Heart right ventricle (tissue), 16 donors: ENCODE measurements around the gene HAND1. TPM values are rescaled to one million over a fixed set of nuclear protein-coding genes. Genes with fewer than 3 reads are reported as not detected.

Source experiments
- ATAC-seq, 8 donors: fragments of 200-7000 bp; cut with Tn5 transposase; one replicate each; pipeline ENCODE4 v1.9.1; 2020; ENCODE audit warnings: mild to moderate bottlenecking in 8 of 8, moderate library complexity in 8 of 8, moderate number of reproducible peaks in 1 of 8
- DNase-seq, 2 donors: peaks; one replicate each; pipeline ENCODE4 v3.0.0-alpha.2; 2020
- H3K27ac ChIP-seq, 10 donors: fragments of 200-600 bp; sonication (generic) in 2 of 10; one replicate each; pipeline versions ENCODE4 v1.5.0 to v1.8.0; 2020 to 2022; ENCODE audit warnings: mild to moderate bottlenecking in 3 of 10
- H3K27me3 ChIP-seq, 7 donors: fragments of 200-600 bp; one replicate each; pipeline ENCODE4 v1.8.0; 2021 to 2022; ENCODE audit warnings: mild to moderate bottlenecking in 2 of 7
- H3K36me3 ChIP-seq, 9 donors: fragments of 200-600 bp; sonication (generic) in 1 of 9; one replicate each; pipeline versions ENCODE4 v1.5.0 to v1.8.0; 2020 to 2022; ENCODE audit warnings: mild to moderate bottlenecking in 2 of 9
- H3K4me1 ChIP-seq, 9 donors: fragments of 200-600 bp; sonication (generic) in 1 of 9; one replicate each; pipeline versions ENCODE4 v1.5.0 to v1.8.0; 2020 to 2022; ENCODE audit warnings: mild to moderate bottlenecking in 4 of 9
- H3K4me3 ChIP-seq, 10 donors: fragments of 200-600 bp; sonication (generic) in 2 of 10; one replicate each; pipeline versions ENCODE4 v1.5.0 to v1.8.0; 2020 to 2022; ENCODE audit warnings: mild to moderate bottlenecking in 7 of 10, moderate library complexity in 2 of 10
- H3K9me3 ChIP-seq, 11 donors: fragments of 200-600 bp in 10 of 11; sonication (generic) in 2 of 11; one replicate each; pipeline versions ENCODE4 v1.5.0 to v1.8.0; 2013 to 2022; ENCODE audit warnings: mild to moderate bottlenecking in 2 of 11, control low read depth in 1 of 11, moderate library complexity in 1 of 11
- WGBS, 2 donors: extraction: QIAGEN DNeasy Blood & Tissue Kit; methylation state at CpG; one replicate each; pipeline ENCODE4 v1.1.7; 2013; ENCODE audit warnings: inconsistent platforms in 1 of 2; 5-methylcytosine and 5-hydroxymethylcytosine counted together
- intact Hi-C, 10 donors: fragments of 100-400 bp; cut with DNase I; formaldehyde crosslinking; loops; one replicate each; pipeline versions ENCODE4 v1.11.1 to v1.14.2; 2022
- polyA plus RNA-seq, 2 donors: library from polyadenylated mRNA; stranded (reverse); fragments of 200-250 nt; gene quantifications; one replicate each; pipeline ENCODE4 v1.2.3, GENCODE V29; 2013
- total RNA-seq, 10 donors: library from RNA; stranded (reverse); fragmentation: NEBNext Ultra II Directional in 3 of 10; extraction: Animal tissue kit (Norgen Biotek cat#: 25700) in 3 of 10; gene quantifications; one replicate each; pipeline versions ENCODE4 v1.2.1 to v1.2.4, GENCODE V29; 2021 to 2023
- TF ChIP-seq, protein P1 (sequence below), 9 donors: fragments of 200-600 bp; sonication (generic) in 2 of 9; IDR thresholded peaks; one replicate each; pipeline versions ENCODE4 v1.5.0 to v1.8.0; 2021 to 2022; ENCODE audit warnings: antibody characterized with exemption in 9 of 9, mild to moderate bottlenecking in 5 of 9, moderate library complexity in 1 of 9
- donor health status: Arrhythmogenic right ventricular cardiomyopathy.
- donor health status: ischemic (EF 13 %, LVEDD 7.1; RV severe dilation, severe dysfunction).
- donor health status: healthy with polysubstance abuse.
- donor health status: DM: no; HTN: yes; CAD: no.
- donor health status: DM: no; HTN: no; CAD: no.
- donor health status: ischemic (EF 25% LVEDD 6.9; RV normal size, moderate dysfunction).
- donor health status: ischemic (EF 25% LVEDD 5.7; RV mildly dilated, moderate dysfunction).
- donor health status: healthy.
- donor health status: DM: yes; HTN: yes; CAD: no.
- donor health status: Ischemic cardiomyopathy.
- donor health status: ischemic (EF 35%, LVEDD 5.7; RV mildly dilated, moderate dysfunction).
- donor health status: nonischemic (EF 11% LVEDD 7.7; RV severe dilation, severe dysfunction).
- donor health status: DM: yes; HTN: yes; CAD: no.
- donor health status: PGD.
- donor health status: ischemic (EF 29% LVEDD 5.4; RV normal size, mild dysfunction).
- donor health status: nonischemic (EF 23%, LVEDD 6.1; RV moderate dilation, normal function).

HAND1 gene
- total and polyA plus RNA-seq, 12 donors, result 16.8 to 33.0 (median 24.6) TPM

DNA sequence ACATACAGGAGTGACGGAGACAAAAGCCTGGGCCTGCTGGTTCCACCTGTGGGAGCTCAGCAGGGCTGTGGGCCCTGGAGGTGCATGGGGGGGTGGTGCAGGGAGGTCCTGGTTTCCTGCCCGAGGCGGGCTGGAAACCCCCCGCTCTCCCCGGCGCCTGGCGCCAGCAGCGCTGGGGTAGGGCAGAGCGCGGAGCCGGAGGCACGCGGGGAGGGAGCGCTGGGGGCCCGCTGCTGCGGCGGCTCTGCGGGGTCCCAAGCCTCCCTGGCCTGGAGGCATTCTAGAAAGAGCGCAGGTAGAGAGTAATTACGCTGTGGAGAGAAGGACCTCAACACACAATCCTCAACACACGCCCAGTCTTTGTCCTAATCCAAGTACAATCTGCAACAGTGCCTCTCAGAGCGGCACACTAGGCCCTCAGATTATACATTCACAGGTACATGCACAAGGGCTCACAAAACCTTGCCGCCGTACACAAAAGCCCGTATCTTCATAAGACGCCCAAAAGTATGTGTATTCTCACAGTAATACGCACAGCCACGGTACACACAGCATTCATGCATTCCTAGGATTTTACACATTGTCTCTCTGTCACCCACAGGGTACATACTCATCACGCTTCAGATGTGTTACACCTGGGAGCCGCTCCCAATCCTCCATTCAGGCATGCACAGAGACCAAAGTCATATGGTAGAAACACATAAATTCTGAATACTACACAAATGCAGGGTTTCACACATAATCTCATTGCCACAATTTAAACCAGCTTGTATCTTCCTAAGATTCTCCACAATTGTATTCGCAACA is 2.1 kb upstream of the HAND1 start:
- Histone ChIP-seq H3K4me1 (peaks cover 16 to 70% (median 52%) of the 10 kb centered on the region in 9 donors), H3K4me3 (no peak overlapping the region), H3K27ac (no peak overlapping the region), H3K27me3 (peaks cover 33 to 100% (median 100%) of the 10 kb centered on the region in 7 donors), H3K9me3 (no peaks in the 10 kb centered on the region), H3K36me3 (no peaks in the 10 kb centered on the region)
- intact Hi-C loops, result loop anchor here in 1 of 10 donors (10.0 kb wide), 1 partner anchor 375 kb away; the partner anchor contains the start of genes CNOT8 and FAXDC2
- TF ChIP-seq, protein P1, sequence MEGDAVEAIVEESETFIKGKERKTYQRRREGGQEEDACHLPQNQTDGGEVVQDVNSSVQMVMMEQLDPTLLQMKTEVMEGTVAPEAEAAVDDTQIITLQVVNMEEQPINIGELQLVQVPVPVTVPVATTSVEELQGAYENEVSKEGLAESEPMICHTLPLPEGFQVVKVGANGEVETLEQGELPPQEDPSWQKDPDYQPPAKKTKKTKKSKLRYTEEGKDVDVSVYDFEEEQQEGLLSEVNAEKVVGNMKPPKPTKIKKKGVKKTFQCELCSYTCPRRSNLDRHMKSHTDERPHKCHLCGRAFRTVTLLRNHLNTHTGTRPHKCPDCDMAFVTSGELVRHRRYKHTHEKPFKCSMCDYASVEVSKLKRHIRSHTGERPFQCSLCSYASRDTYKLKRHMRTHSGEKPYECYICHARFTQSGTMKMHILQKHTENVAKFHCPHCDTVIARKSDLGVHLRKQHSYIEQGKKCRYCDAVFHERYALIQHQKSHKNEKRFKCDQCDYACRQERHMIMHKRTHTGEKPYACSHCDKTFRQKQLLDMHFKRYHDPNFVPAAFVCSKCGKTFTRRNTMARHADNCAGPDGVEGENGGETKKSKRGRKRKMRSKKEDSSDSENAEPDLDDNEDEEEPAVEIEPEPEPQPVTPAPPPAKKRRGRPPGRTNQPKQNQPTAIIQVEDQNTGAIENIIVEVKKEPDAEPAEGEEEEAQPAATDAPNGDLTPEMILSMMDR (IDR thresholded peaks at IDR 0.05), result no peak
- DNase-seq, result no peak
- WGBS, 2 donors, result 28 to 45% methylated on average over 29 to 31 of the region's 31 CpGs
- no peak for ATAC-seq

DNA sequence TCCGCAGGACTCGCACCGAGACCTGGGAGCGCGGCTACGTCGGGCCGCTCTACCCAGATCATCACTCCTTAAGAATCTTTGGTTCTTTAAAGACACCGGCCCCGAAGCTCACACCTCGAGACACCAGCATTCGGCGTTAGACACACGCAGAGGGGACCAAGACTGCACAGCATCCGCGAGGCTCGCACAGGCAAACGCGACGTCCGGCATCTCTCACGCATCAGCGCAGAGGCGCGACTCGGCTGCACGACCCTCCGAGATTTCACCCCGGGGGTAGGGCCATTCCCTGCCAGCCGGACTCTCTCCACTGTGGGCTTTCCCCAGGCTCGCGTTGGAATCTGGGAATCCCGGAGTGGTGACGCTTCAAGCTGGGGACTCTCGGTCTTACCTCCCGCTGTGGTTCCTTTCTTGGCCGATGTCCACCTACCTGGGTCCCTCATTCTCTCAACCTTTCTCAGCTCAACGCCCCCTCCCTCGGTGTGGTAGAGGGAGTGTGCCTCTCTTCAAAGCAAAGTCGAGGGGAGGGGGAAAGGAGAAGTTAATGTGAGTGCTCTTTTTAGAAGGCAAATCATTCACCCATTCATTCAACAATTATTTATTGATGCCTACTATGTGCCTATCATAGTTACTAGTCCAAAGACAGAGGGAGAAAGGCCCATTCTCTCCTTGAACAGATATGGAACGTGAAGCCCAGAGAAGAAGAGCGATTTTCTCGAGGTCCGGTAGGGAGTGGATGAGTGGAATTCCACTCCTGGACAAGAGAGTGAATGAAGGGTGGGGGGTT is 1.3 kb upstream of the HAND1 start:
- H3K27ac ChIP-seq, result no peak overlapping the region
- H3K27me3 ChIP-seq, result peaks cover 33 to 100% (median 100%) of the 10 kb centered on the region in 7 donors
- H3K4me3 ChIP-seq, result peak overlapping the region in 6 of 10 donors; percentile 4 to 65 (median 60)
- 16% methylated on average over 44 of the region's 44 CpGs for WGBS, 2 donors
- ATAC-seq (no peak), DNase-seq (no peak)
- H3K4me1 ChIP-seq, result peaks cover 14 to 70% (median 49%) of the 10 kb centered on the region in 9 donors
- intact Hi-C loops, result loop anchor here in 1 of 10 donors (10.0 kb wide), 1 partner anchor 375 kb away; the partner anchor contains the start of genes CNOT8 and FAXDC2
- H3K36me3 ChIP-seq, result no peaks in the 10 kb centered on the region
- TF ChIP-seq, protein P1 (IDR thresholded peaks at IDR 0.05), result no peak
- H3K9me3 ChIP-seq, result no peaks in the 10 kb centered on the region

DNA sequence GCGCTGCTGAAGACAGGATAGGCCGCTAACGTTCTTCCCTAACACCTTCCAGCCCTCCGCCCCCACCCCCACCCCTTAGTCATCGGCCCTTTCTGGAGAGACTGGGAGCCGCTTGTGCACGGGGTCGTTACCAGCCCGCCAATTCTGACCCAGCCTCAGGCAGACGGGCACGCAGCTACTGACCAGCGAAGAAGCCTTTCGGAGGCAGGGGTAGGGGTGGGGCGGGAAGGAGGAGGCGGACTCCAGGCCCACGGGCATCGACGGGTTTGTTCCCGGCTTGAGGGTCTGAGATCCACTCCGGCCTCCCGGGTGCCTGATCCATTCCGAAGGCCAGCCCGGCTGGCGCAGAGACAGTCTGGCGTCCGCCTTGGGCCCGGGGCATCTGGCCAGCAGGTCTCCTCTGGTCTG is 729 bp upstream of the HAND1 start:
- 10 to 16% methylated on average over 27 of the region's 27 CpGs for WGBS, 2 donors
- DNase-seq, result no peak
- peaks cover 14 to 70% (median 50%) of the 10 kb centered on the region in 9 donors for H3K4me1 ChIP-seq

More for the DNA sequence above, 729 bp upstream of the HAND1 start:
- peak in 1 of 8 donors; percentile 5 for ATAC-seq
- no peaks in the 10 kb centered on the region for H3K9me3 ChIP-seq
- H3K4me3 ChIP-seq, result peak overlapping the region in 8 of 10 donors; percentile 12 to 65 (median 61)
- peak overlapping the region in 1 of 10 donors; percentile 6 for H3K27ac ChIP-seq
- H3K27me3 ChIP-seq, result peaks cover 33 to 100% (median 100%) of the 10 kb centered on the region in 7 donors
- intact Hi-C loops, result loop anchor here in 1 of 10 donors (10.0 kb wide), 1 partner anchor 376 kb away; the partner anchor contains the start of genes CNOT8 and FAXDC2
- TF ChIP-seq, protein P1 (IDR thresholded peaks at IDR 0.05), result no peak
- no peaks in the 10 kb centered on the region for H3K36me3 ChIP-seq
